Testis (tissue), 3 donors: ENCODE data around the gene ITPK1. TPM values are rescaled to one million over a fixed set of nuclear protein-coding genes. Genes with fewer than 3 reads are reported as not detected.
A peak's percentile ranks its signal among the peaks of the same experiment; 100 is the strongest.

ENCODE experiments used
- DNase-seq: peaks from one replicate; pipeline ENCODE4 v3.0.0-alpha.2; 2019
- H3K27ac ChIP-seq, 2 donors: fragments of 200-600 bp; sonication (generic); one replicate each; pipeline ENCODE4 v1.5.1; 2019
- H3K27me3 ChIP-seq: fragments of 200-600 bp; sonication (generic); one replicate; pipeline ENCODE4 v1.5.1; 2019
- H3K36me3 ChIP-seq: fragments of 200-600 bp; sonication (generic); one replicate; pipeline ENCODE4 v1.5.1; 2017; ENCODE audit warnings: low read depth; ENCODE audit errors: missing control alignments
- H3K4me1 ChIP-seq: fragments of 200-600 bp; sonication (generic); one replicate; pipeline ENCODE4 v1.5.1; 2019
- H3K4me3 ChIP-seq, 2 donors: fragments of 200-600 bp; sonication (generic); one replicate each; pipeline ENCODE4 v1.5.1; 2017 to 2019
- H3K9me3 ChIP-seq: fragments of 200-600 bp; sonication (generic); one replicate; pipeline ENCODE4 v1.5.1; 2017
- CTCF ChIP-seq, 3 experiments: fragments of 450-650 bp in 2 of 3; fragments of 200-600 bp in 1 of 3; sonication (generic) in 1 of 3; IDR thresholded peaks; one replicate each; pipeline ENCODE4 v1.5.1; 2016 to 2019; ENCODE audit warnings: antibody characterized with exemption in 3 of 3, mild to moderate bottlenecking in 2 of 3, moderate library complexity in 1 of 3
- POLR2A ChIP-seq: fragments of 450-650 bp; IDR thresholded peaks from one replicate; pipeline ENCODE4 v1.6.1; 2017; ENCODE audit warnings: antibody characterized with exemption, mild to moderate bottlenecking, moderate library complexity
- WGBS, 2 donors: methylation state at CpG; one replicate each; pipeline ENCODE4 v1.1.5; 2018; 5-methylcytosine and 5-hydroxymethylcytosine counted together
- intact Hi-C: fragments of 100-400 bp; cut with DNase I; formaldehyde crosslinking; loops from one replicate; pipeline ENCODE4 v1.15.1; 2023; ENCODE audit warnings: low total_unique reads
- polyA plus RNA-seq: library from polyadenylated mRNA; stranded (reverse); fragments of 350-450 nt; fragmentation: Illumina TruSeq; extraction: RNeasy Lipid Tissue Mini Kit (QIAGEN cat#74804); gene quantifications from one replicate; pipeline ENCODE4 v1.2.3, GENCODE V29; 2014; ENCODE audit warnings: low read depth, low replicate concordance; ENCODE audit not compliant: insufficient read depth
- total RNA-seq, 2 donors: library from RNA; depleted of rRNA; stranded (reverse); fragments of >200 nt; gene quantifications; one replicate each; pipeline ENCODE4 v1.2.3, GENCODE V29; 2016

ITPK1 gene
- total and polyA plus RNA-seq, 3 donors from 2014 or later = 78.3 to 92.5 (median 90.6) TPM

- TF ChIP-seq POLR2A = no peak
- no peak for TF ChIP-seq CTCF (IDR thresholded peaks at IDR 0.05)
- H3K4me1 ChIP-seq = peaks cover 28% of the 10 kb centered on the region
Measured at GRCh38 chr14:92931681-92932447, 183.9 kb downstream of the ITPK1 start.

GRCh38 chr14:92930737-92931602 is 184.8 kb downstream of the ITPK1 start:
- Histone ChIP-seq H3K27ac (peak overlapping the region in 1 of 2 donors; percentile 83), H3K4me1 (peaks cover 28% of the 10 kb centered on the region), H3K9me3 (no peaks in the 10 kb centered on the region), H3K27me3 (no peaks in the 10 kb centered on the region), H3K36me3 (no peaks in the 10 kb centered on the region), H3K4me3 (no peak overlapping the region)
- DNase-seq = peak; percentile 68
- intact Hi-C loops = no loop called here
- TF ChIP-seq POLR2A (no peak), CTCF (IDR thresholded peaks at IDR 0.05) (no peak)
- WGBS, 2 donors = 39 to 50% methylated on average over 8 of the region's 8 CpGs

More at GRCh38 chr14:92931681-92932447, 183.9 kb downstream of the ITPK1 start:
- H3K27me3 ChIP-seq = no peaks in the 10 kb centered on the region
- no peaks in the 10 kb centered on the region for H3K36me3 ChIP-seq
- DNase-seq = no peak
- H3K9me3 ChIP-seq = no peaks in the 10 kb centered on the region
- intact Hi-C loops = no loop called here
- peak overlapping the region; percentile 69 to 83 for H3K27ac ChIP-seq
- WGBS, 2 donors = 75 to 76% methylated on average over 15 to 18 of the region's 18 CpGs
- H3K4me3 ChIP-seq = no peak overlapping the region

GRCh38 chr14:92929689-92930608 is 185.8 kb downstream of the ITPK1 start:
- Histone ChIP-seq H3K27me3 (no peaks in the 10 kb centered on the region), H3K9me3 (no peaks in the 10 kb centered on the region), H3K4me1 (peaks cover 28% of the 10 kb centered on the region), H3K36me3 (no peaks in the 10 kb centered on the region), H3K27ac (no peak overlapping the region), H3K4me3 (no peak overlapping the region)
- no peak for TF ChIP-seq CTCF (IDR thresholded peaks at IDR 0.05)
- TF ChIP-seq POLR2A = no peak
- 87 to 90% methylated on average over 18 to 20 of the region's 20 CpGs for WGBS, 2 donors
- intact Hi-C loops = no loop called here
- DNase-seq = no peak

- intact Hi-C loops = no loop called here
- Histone ChIP-seq H3K27me3 (no peaks in the 10 kb centered on the region), H3K9me3 (no peaks in the 10 kb centered on the region), H3K36me3 (no peaks in the 10 kb centered on the region), H3K4me1 (peaks cover 28% of the 10 kb centered on the region), H3K4me3 (no peak overlapping the region), H3K27ac (no peak overlapping the region)
- DNase-seq = no peak
- WGBS, 2 donors = 78 to 93% methylated on average over 6 to 12 of the region's 12 CpGs
- no peak for TF ChIP-seq POLR2A
- no peak for TF ChIP-seq CTCF (IDR thresholded peaks at IDR 0.05)
Measured at GRCh38 chr14:92928961-92929688, 186.6 kb downstream of the ITPK1 start.
